GM12873 (cell line): ENCODE data around the gene PTCD1.

Source experiments
- TF ChIP-seq, protein P1 (sequence below): IDR thresholded peaks from 2 replicates; pipeline ENCODE4 v1.5.1; 2012; ENCODE audit warnings: low read depth, mild to moderate bottlenecking, moderate library complexity, low read length, control low read depth; ENCODE audit not compliant: insufficient read depth; ENCODE audit errors: missing control alignments

The PTCD1 gene

GRCh38 chr7:99375070-99375807 is 63.4 kb downstream of the PTCD1 start:
- TF ChIP-seq, protein P1, sequence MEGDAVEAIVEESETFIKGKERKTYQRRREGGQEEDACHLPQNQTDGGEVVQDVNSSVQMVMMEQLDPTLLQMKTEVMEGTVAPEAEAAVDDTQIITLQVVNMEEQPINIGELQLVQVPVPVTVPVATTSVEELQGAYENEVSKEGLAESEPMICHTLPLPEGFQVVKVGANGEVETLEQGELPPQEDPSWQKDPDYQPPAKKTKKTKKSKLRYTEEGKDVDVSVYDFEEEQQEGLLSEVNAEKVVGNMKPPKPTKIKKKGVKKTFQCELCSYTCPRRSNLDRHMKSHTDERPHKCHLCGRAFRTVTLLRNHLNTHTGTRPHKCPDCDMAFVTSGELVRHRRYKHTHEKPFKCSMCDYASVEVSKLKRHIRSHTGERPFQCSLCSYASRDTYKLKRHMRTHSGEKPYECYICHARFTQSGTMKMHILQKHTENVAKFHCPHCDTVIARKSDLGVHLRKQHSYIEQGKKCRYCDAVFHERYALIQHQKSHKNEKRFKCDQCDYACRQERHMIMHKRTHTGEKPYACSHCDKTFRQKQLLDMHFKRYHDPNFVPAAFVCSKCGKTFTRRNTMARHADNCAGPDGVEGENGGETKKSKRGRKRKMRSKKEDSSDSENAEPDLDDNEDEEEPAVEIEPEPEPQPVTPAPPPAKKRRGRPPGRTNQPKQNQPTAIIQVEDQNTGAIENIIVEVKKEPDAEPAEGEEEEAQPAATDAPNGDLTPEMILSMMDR = no peak

- TF ChIP-seq, protein P1 = no peak
These were observed 64.2 kb downstream of the PTCD1 start, which contains the start of gene ARPC1B for GRCh38 chr7:99374111-99375064. ARPC1B (plus strand) TSS chr7:99374730; CDS start chr7:99385715, 10,985 bp downstream.

GRCh38 chr7:99373091-99374066 is 65.2 kb downstream of the PTCD1 start:
- TF ChIP-seq, protein P1 = no peak

- TF ChIP-seq, protein P1 = no peak
These were observed 66.1 kb downstream of the PTCD1 start for GRCh38 chr7:99372275-99373090.

DNA sequence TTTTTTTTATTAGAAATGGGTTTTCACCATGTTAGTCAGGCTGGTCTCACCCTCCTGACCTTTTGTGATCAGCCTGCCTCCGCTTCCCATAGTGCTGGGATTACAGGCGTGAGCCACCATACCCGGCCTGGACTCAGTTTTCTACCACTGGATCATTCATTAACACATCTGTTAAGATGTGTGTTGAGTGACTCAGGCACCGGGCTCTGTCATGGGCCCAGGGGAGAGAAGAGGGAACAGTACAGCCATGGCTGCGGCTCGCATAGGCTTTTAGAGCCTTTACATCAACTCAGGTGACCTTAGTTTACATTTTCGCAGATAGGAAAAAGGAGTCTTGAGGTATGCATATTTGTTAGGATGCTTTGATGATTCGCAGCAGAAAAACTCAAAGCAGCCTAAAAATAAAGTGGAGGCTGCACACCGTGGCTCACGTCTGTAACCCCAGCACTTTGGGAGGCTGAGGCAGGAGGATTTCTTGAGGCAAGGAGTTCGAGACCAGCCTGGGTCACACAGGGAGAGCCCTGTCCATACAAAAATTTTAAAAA is 67.2 kb downstream of the PTCD1 start:
- TF ChIP-seq, protein P1 = no peak

GRCh38 chr7:99369767-99370391 is 68.7 kb downstream of the PTCD1 start:
- TF ChIP-seq, protein P1 = no peak
